Astrocyte (in vitro differentiated cells and primary cell): ENCODE measurements around the gene FAM221B. TPM values are rescaled to one million over a fixed set of nuclear protein-coding genes. Genes with fewer than 3 reads are reported as not detected.
A peak's percentile ranks its signal among the peaks of the same experiment; 100 is the strongest.

Source experiments
- DNase-seq: peaks from one replicate; pipeline ENCODE4 v3.0.0-alpha.2; 2010; ENCODE audit warnings: low read depth
- FAIRE-seq: peaks from 2 replicates; lab custom pipeline; 2011; peaks lifted over from hg19 to GRCh38; lab: Jason Lieb, UNC
- H2AFZ ChIP-seq: 2 replicates; pipeline ENCODE4 v1.6.0; 2012; ENCODE audit warnings: low read depth, low read length, inconsistent platforms
- H3K27ac ChIP-seq: 2 replicates; pipeline ENCODE4 v1.5.1; 2011; ENCODE audit warnings: low read depth, low read length, inconsistent platforms
- H3K27me3 ChIP-seq: 2 replicates; pipeline ENCODE4 v1.6.0; 2011; ENCODE audit warnings: low read length, inconsistent platforms; ENCODE audit not compliant: insufficient read depth
- H3K36me3 ChIP-seq: 2 replicates; pipeline ENCODE4 v1.5.1; 2011; ENCODE audit warnings: low read length, inconsistent platforms; ENCODE audit not compliant: insufficient read depth
- H3K4me1 ChIP-seq: 2 replicates; pipeline ENCODE4 v1.5.1; 2011; ENCODE audit warnings: low read length, inconsistent platforms; ENCODE audit not compliant: insufficient read depth
- H3K4me2 ChIP-seq: 2 replicates; pipeline ENCODE4 v1.6.0; 2012; ENCODE audit warnings: low read length, inconsistent platforms
- H3K4me3 ChIP-seq: 2 replicates; pipeline ENCODE4 v1.5.1; 2011; ENCODE audit warnings: low read depth, mild to moderate bottlenecking, low read length, inconsistent platforms; ENCODE audit not compliant: insufficient read depth
- H3K79me2 ChIP-seq: 2 replicates; pipeline ENCODE4 v1.6.0; 2012; ENCODE audit warnings: mild to moderate bottlenecking, low read length, inconsistent platforms; ENCODE audit not compliant: insufficient read depth
- H3K9ac ChIP-seq: 2 replicates; pipeline ENCODE4 v1.6.0; 2012; ENCODE audit warnings: mild to moderate bottlenecking, low read length, inconsistent platforms
- H3K9me3 ChIP-seq: 2 replicates; pipeline ENCODE4 v1.5.1; 2012; ENCODE audit warnings: low read depth, mild to moderate bottlenecking, low read length, inconsistent platforms; ENCODE audit not compliant: insufficient read depth
- H4K20me1 ChIP-seq: 2 replicates; pipeline ENCODE4 v1.6.0; 2012; ENCODE audit warnings: low read length, inconsistent platforms; ENCODE audit not compliant: insufficient read depth
- H3K27ac Mint-ChIP-seq: one replicate; pipeline ENCODE4 v1.8.0; 2021; ENCODE audit warnings: mild to moderate bottlenecking, mixed read lengths; ENCODE audit not compliant: unreplicated experiment
- H3K27me3 Mint-ChIP-seq: one replicate; pipeline ENCODE4 v1.8.0; 2021; ENCODE audit warnings: low read depth, mixed read lengths; ENCODE audit not compliant: unreplicated experiment
- H3K36me3 Mint-ChIP-seq: one replicate; pipeline ENCODE4 v1.8.0; 2021; ENCODE audit warnings: low read depth, mixed read lengths; ENCODE audit not compliant: unreplicated experiment
- H3K4me1 Mint-ChIP-seq: one replicate; pipeline ENCODE4 v1.8.0; 2021; ENCODE audit warnings: low read depth, mixed read lengths; ENCODE audit not compliant: unreplicated experiment
- H3K4me3 Mint-ChIP-seq: one replicate; pipeline ENCODE4 v1.8.0; 2021; ENCODE audit warnings: mild to moderate bottlenecking, moderate library complexity, mixed read lengths; ENCODE audit not compliant: unreplicated experiment
- H3K9me3 Mint-ChIP-seq: one replicate; pipeline ENCODE4 v1.8.0; 2021; ENCODE audit warnings: mild to moderate bottlenecking, mixed read lengths; ENCODE audit not compliant: unreplicated experiment
- EZH2 ChIP-seq: IDR thresholded peaks from 2 replicates; pipeline ENCODE4 v1.6.1; 2012; ENCODE audit warnings: mild to moderate bottlenecking, low read length, inconsistent platforms; ENCODE audit not compliant: insufficient read depth
- total RNA-seq: library from RNA; stranded (reverse); gene quantifications from 2 replicates; pipeline ENCODE4 v1.2.1, GENCODE V29; 2021
- TF ChIP-seq, protein P1 (sequence below): IDR thresholded peaks from 2 replicates; pipeline ENCODE4 v1.5.1; 2011; ENCODE audit warnings: low read depth, mild to moderate bottlenecking, inconsistent platforms, low read length, moderate library complexity; ENCODE audit not compliant: insufficient read depth

FAM221B gene
- total RNA-seq, 1 donor from 2014 or later, result not detected

DNA sequence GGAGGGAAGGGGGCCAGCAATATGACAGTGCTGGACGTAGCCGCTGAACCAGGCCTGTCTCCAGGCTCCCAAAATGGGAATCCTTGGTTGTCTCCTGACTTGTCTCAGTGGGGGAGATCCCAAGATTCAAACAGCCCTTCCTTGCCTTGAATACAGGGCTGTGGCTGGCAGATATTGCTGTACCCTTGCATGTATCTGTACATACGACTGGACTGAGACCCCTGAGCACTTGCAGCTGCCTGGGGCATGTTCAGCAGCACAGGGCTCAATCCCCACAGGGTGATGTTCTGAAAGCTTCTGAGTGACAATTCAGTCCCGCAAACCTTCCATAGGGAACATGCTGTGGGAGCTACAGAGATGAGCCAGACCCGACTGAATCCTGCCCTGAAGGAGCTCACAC, 28.4 kb upstream of the FAM221B start:
- peaks cover 70% of the 10 kb centered on the region for H3K27me3 Mint-ChIP-seq
- Histone ChIP-seq H3K27ac (no peak overlapping the region), H2AFZ (no peak overlapping the region), H3K36me3 (no peaks in the 10 kb centered on the region), H3K4me1 (no peaks in the 10 kb centered on the region), H3K9me3 (no peaks in the 10 kb centered on the region), H3K27me3 (peaks cover 14% of the 10 kb centered on the region), H3K4me2 (no peak overlapping the region), H3K9ac (no peak overlapping the region), H4K20me1 (no peaks in the 10 kb centered on the region), H3K79me2 (no peaks in the 10 kb centered on the region), H3K4me3 (no peak overlapping the region)
- no peak for TF ChIP-seq EZH2
- H3K4me1 Mint-ChIP-seq, result no peaks in the 10 kb centered on the region
- H3K36me3 Mint-ChIP-seq, result peaks cover 8% of the 10 kb centered on the region
- H3K4me3 Mint-ChIP-seq, result no peak overlapping the region
- DNase-seq, result no peak
- no peak for FAIRE-seq
- H3K27ac Mint-ChIP-seq, result no peak overlapping the region
- peaks cover 1% of the 10 kb centered on the region for H3K9me3 Mint-ChIP-seq

DNA sequence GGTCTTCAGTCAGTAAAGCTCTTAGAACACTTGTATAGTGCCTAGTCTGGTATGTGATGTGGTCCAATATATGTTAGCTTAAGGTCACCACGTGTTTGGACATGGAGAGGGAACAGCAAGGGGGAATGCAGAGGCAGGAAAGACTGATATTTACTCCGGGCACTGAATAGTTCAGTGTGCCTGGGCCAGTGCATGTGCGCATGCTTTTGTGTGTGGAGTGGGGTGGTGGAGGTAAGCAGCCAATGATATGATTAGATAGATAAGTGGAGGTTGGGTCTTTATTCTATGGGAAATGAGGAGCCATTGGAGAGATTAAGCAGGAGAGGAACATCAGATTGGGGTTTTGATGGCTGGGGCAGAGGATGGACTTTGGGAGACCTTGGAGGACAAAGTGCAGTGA, 27.7 kb upstream of the FAM221B start:
- no peak overlapping the region for H3K4me3 Mint-ChIP-seq
- TF ChIP-seq, protein P1, sequence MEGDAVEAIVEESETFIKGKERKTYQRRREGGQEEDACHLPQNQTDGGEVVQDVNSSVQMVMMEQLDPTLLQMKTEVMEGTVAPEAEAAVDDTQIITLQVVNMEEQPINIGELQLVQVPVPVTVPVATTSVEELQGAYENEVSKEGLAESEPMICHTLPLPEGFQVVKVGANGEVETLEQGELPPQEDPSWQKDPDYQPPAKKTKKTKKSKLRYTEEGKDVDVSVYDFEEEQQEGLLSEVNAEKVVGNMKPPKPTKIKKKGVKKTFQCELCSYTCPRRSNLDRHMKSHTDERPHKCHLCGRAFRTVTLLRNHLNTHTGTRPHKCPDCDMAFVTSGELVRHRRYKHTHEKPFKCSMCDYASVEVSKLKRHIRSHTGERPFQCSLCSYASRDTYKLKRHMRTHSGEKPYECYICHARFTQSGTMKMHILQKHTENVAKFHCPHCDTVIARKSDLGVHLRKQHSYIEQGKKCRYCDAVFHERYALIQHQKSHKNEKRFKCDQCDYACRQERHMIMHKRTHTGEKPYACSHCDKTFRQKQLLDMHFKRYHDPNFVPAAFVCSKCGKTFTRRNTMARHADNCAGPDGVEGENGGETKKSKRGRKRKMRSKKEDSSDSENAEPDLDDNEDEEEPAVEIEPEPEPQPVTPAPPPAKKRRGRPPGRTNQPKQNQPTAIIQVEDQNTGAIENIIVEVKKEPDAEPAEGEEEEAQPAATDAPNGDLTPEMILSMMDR, result no peak
- TF ChIP-seq EZH2, result no peak
- H2AFZ ChIP-seq, result no peak overlapping the region
- no peak overlapping the region for H3K27ac ChIP-seq
- H3K27me3 Mint-ChIP-seq, result peaks cover 65% of the 10 kb centered on the region
- no peaks in the 10 kb centered on the region for H3K9me3 ChIP-seq
- peaks cover 8% of the 10 kb centered on the region for H3K36me3 Mint-ChIP-seq
- no peak overlapping the region for H3K9ac ChIP-seq
- peaks cover 8% of the 10 kb centered on the region for H3K27me3 ChIP-seq
- H3K4me2 ChIP-seq, result no peak overlapping the region
- H4K20me1 ChIP-seq, result no peaks in the 10 kb centered on the region
- H3K27ac Mint-ChIP-seq, result peak overlapping the region; percentile 29
- no peaks in the 10 kb centered on the region for H3K4me1 ChIP-seq
- no peaks in the 10 kb centered on the region for H3K4me1 Mint-ChIP-seq
- H3K79me2 ChIP-seq, result no peaks in the 10 kb centered on the region
- peaks cover 1% of the 10 kb centered on the region for H3K9me3 Mint-ChIP-seq
- no peak for FAIRE-seq
- no peak overlapping the region for H3K4me3 ChIP-seq
- no peaks in the 10 kb centered on the region for H3K36me3 ChIP-seq
- DNase-seq, result no peak

GRCh38 chr9:35854091-35854762, 25.7 kb upstream of the FAM221B start:
- peak overlapping the region; percentile 22 for H3K4me3 Mint-ChIP-seq
- DNase-seq, result no peak
- peaks cover 8% of the 10 kb centered on the region for H3K36me3 Mint-ChIP-seq
- Histone ChIP-seq H2AFZ (no peak overlapping the region), H3K36me3 (no peaks in the 10 kb centered on the region), H4K20me1 (no peaks in the 10 kb centered on the region), H3K9me3 (no peaks in the 10 kb centered on the region), H3K79me2 (no peaks in the 10 kb centered on the region), H3K9ac (no peak overlapping the region), H3K4me2 (no peak overlapping the region), H3K4me3 (no peak overlapping the region), H3K27me3 (no peaks in the 10 kb centered on the region), H3K27ac (no peak overlapping the region), H3K4me1 (no peaks in the 10 kb centered on the region)
- TF ChIP-seq, protein P1, result no peak
- no peak for TF ChIP-seq EZH2
- peaks cover 1% of the 10 kb centered on the region for H3K9me3 Mint-ChIP-seq
- no peak overlapping the region for H3K27ac Mint-ChIP-seq
- no peak for FAIRE-seq
- no peaks in the 10 kb centered on the region for H3K4me1 Mint-ChIP-seq
- peaks cover 46% of the 10 kb centered on the region for H3K27me3 Mint-ChIP-seq
